ENCODE results near the gene MYOM3. TPM values are rescaled to one million over a fixed set of nuclear protein-coding genes. Genes with fewer than 3 reads are reported as not detected.
"Not testable (repeated sequence)": the region's sequence is repeated elsewhere in the genome, so short reads cannot be mapped to it uniquely, and the experiment has no call there.

The MYOM3 gene
- total RNA-seq, 2 donors from 2014 or later: 0.11 to 0.15 TPM

DNA sequence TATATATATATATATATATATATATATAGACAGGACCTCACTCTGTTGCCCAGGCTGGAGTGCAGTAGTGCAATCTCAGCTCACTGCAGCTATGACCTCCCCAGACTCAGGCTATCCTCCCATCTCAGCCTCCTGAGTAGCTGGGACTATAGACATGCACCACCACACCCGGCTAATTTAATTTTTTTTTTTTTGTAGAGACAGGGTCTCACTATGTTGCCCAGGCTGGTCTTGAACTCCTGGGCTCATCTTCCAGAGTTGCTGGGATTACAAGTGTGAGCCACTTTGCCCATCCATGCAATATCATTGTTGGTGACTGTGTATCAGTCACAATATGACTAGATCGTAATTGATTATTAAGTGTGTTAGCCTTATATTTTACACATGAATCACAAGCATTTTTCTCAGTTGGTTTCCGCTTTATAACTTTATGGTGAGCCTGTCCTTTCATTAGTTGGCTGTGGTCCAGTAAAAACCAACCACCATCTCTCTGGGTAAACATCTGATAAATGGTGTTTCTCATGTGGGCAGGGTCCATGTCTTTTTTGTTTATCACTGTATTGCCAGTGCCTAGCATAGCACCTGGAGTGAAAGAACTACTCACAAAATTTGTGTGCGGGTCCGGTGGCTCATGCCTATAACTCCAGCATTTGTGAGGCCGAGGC is 63.6 kb downstream of the MYOM3 start:
- Histone ChIP-seq H3K4me1 (ENCODE audit: control insufficient read depth, insufficient read depth, low read length) (peaks cover 6% of the 10 kb centered on the region), H3K9ac (ENCODE audit: extremely low read depth, low read length, poor library complexity, severe bottlenecking) (no peak overlapping the region), H3K36me3 (ENCODE audit: control insufficient read depth, insufficient read depth, low read length) (no peaks in the 10 kb centered on the region), H3K4me3 (ENCODE audit: low read length) (no peak overlapping the region), H3K9me3 (ENCODE audit: control insufficient read depth, low read length) (no peaks in the 10 kb centered on the region), H3K27ac (ENCODE audit: low read depth, low read length) (no peak overlapping the region), H3K27me3 (ENCODE audit: control insufficient read depth, insufficient read depth, low read length, poor library complexity, severe bottlenecking) (no peaks in the 10 kb centered on the region)
- no peak overlapping the region for H3K27ac Mint-ChIP-seq
- no peak for TF ChIP-seq CTCF (conservative IDR thresholded peaks at IDR 0.05)
- no peaks in the 10 kb centered on the region for H3K27me3 Mint-ChIP-seq (ENCODE audit: insufficient read depth)
- DNase-seq: no peak
- no peaks in the 10 kb centered on the region for H3K36me3 Mint-ChIP-seq (ENCODE audit: low read depth)
- H3K9me3 Mint-ChIP-seq: no peaks in the 10 kb centered on the region
- no peak overlapping the region for H3K4me3 Mint-ChIP-seq
- 77 to 87% methylated on average over 3 to 6 of the region's 6 CpGs for WGBS, 2 experiments (ENCODE audit: insufficient coverage in 1 of 2, insufficient read length in 1 of 2)
- peaks cover 12% of the 10 kb centered on the region for H3K4me1 Mint-ChIP-seq

- H3K36me3 ChIP-seq (ENCODE audit: control insufficient read depth, insufficient read depth, low read length): no peaks in the 10 kb centered on the region
- no peak for TF ChIP-seq CTCF (conservative IDR thresholded peaks at IDR 0.05)
- no peak overlapping the region for H3K27ac Mint-ChIP-seq
These were observed 64.8 kb downstream of the MYOM3 start for GRCh38 chr1:24047110-24047477.

GRCh38 chr1:24045771-24046170 is 66.2 kb downstream of the MYOM3 start:
- H3K27me3 Mint-ChIP-seq (ENCODE audit: insufficient read depth): no peaks in the 10 kb centered on the region
- Histone ChIP-seq H3K27me3 (ENCODE audit: control insufficient read depth, insufficient read depth, low read length, poor library complexity, severe bottlenecking) (no peaks in the 10 kb centered on the region), H3K4me3 (ENCODE audit: low read length) (no peak overlapping the region), H3K9me3 (ENCODE audit: control insufficient read depth, low read length) (no peaks in the 10 kb centered on the region), H3K27ac (ENCODE audit: low read depth, low read length) (no peak overlapping the region), H3K36me3 (ENCODE audit: control insufficient read depth, insufficient read depth, low read length) (no peaks in the 10 kb centered on the region), H3K4me1 (ENCODE audit: control insufficient read depth, insufficient read depth, low read length) (peaks cover 6% of the 10 kb centered on the region), H3K9ac (ENCODE audit: extremely low read depth, low read length, poor library complexity, severe bottlenecking) (no peak overlapping the region)
- no peak for DNase-seq
- WGBS, 2 experiments (ENCODE audit: insufficient coverage in 1 of 2, insufficient read length in 1 of 2): 80 to 84% methylated on average over 1 to 2 of the region's 2 CpGs
- TF ChIP-seq CTCF (conservative IDR thresholded peaks at IDR 0.05): no peak
- H3K9me3 Mint-ChIP-seq: no peaks in the 10 kb centered on the region
- no peaks in the 10 kb centered on the region for H3K36me3 Mint-ChIP-seq (ENCODE audit: low read depth)
- H3K4me1 Mint-ChIP-seq: peaks cover 12% of the 10 kb centered on the region
- H3K4me3 Mint-ChIP-seq: no peak overlapping the region
- H3K27ac Mint-ChIP-seq: no peak overlapping the region

More at GRCh38 chr1:24047110-24047477, 64.8 kb downstream of the MYOM3 start:
- Histone ChIP-seq H3K27me3 (ENCODE audit: control insufficient read depth, insufficient read depth, low read length, poor library complexity, severe bottlenecking) (no peaks in the 10 kb centered on the region), H3K27ac (ENCODE audit: low read depth, low read length) (no peak overlapping the region), H3K4me3 (ENCODE audit: low read length) (no peak overlapping the region), H3K9ac (ENCODE audit: extremely low read depth, low read length, poor library complexity, severe bottlenecking) (no peak overlapping the region), H3K4me1 (ENCODE audit: control insufficient read depth, insufficient read depth, low read length) (peaks cover 6% of the 10 kb centered on the region), H3K9me3 (ENCODE audit: control insufficient read depth, low read length) (no peaks in the 10 kb centered on the region)
- Mint-ChIP-seq H3K4me3 (no peak overlapping the region), H3K36me3 (ENCODE audit: low read depth) (no peaks in the 10 kb centered on the region), H3K4me1 (peaks cover 12% of the 10 kb centered on the region), H3K27me3 (ENCODE audit: insufficient read depth) (no peaks in the 10 kb centered on the region), H3K9me3 (no peaks in the 10 kb centered on the region)
- no peak for DNase-seq
- WGBS, 2 experiments (ENCODE audit: insufficient coverage in 1 of 2, insufficient read length in 1 of 2): 79 to 90% methylated on average over 2 to 3 of the region's 3 CpGs

GRCh38 chr1:24044672-24045071 is 67.3 kb downstream of the MYOM3 start:
- peaks cover 12% of the 10 kb centered on the region for H3K4me1 Mint-ChIP-seq
- H3K4me3 Mint-ChIP-seq; H3K27me3 Mint-ChIP-seq (ENCODE audit: insufficient read depth); H3K36me3 ChIP-seq (ENCODE audit: control insufficient read depth, insufficient read depth, low read length); H3K4me3 ChIP-seq (ENCODE audit: low read length); H3K27ac Mint-ChIP-seq; H3K36me3 Mint-ChIP-seq (ENCODE audit: low read depth); H3K9me3 Mint-ChIP-seq; DNase-seq; H3K9me3 ChIP-seq (ENCODE audit: control insufficient read depth, low read length); H3K4me1 ChIP-seq (ENCODE audit: control insufficient read depth, insufficient read depth, low read length); H3K9ac ChIP-seq (ENCODE audit: extremely low read depth, low read length, poor library complexity, severe bottlenecking); H3K27me3 ChIP-seq (ENCODE audit: control insufficient read depth, insufficient read depth, low read length, poor library complexity, severe bottlenecking); H3K27ac ChIP-seq (ENCODE audit: low read depth, low read length): not testable (repeated sequence)
- 91 to 93% methylated on average over 4 to 5 of the region's 5 CpGs for WGBS, 2 experiments (ENCODE audit: insufficient coverage in 1 of 2, insufficient read length in 1 of 2)

Measured in endodermal cell (in vitro differentiated cells).